Uterus (tissue), 4 donors: ENCODE results near the gene PACC1. TPM values are rescaled to one million over a fixed set of nuclear protein-coding genes. Genes with fewer than 3 reads are reported as not detected.

Source experiments
- DNase-seq, 2 donors: peaks; one replicate each; pipeline ENCODE4 v3.0.0-alpha.2; 2019 to 2020
- H3K27ac ChIP-seq, 2 donors: fragments of 200-600 bp; sonication (generic); 1 replicate in 1 of 2; 2 replicates in 1 of 2; pipeline ENCODE4 v1.5.1; 2016 to 2018
- H3K27me3 ChIP-seq, 2 donors: fragments of 200-600 bp; sonication (generic); one replicate each; pipeline ENCODE4 v1.5.1; 2018 to 2019; ENCODE audit warnings: control low read depth in 1 of 2
- H3K36me3 ChIP-seq, 2 donors: fragments of 200-600 bp; sonication (generic); one replicate each; pipeline ENCODE4 v1.5.1; 2019; ENCODE audit warnings: control low read depth in 1 of 2
- H3K4me1 ChIP-seq, 2 donors: fragments of 200-600 bp; sonication (generic); one replicate each; pipeline ENCODE4 v1.5.1; 2018 to 2019; ENCODE audit warnings: control low read depth in 1 of 2
- H3K4me3 ChIP-seq, 2 donors: fragments of 200-600 bp; sonication (generic); 1 replicate in 1 of 2; 2 replicates in 1 of 2; pipeline ENCODE4 v1.5.1; 2018 to 2019; ENCODE audit warnings: mild to moderate bottlenecking in 1 of 2
- H3K9me3 ChIP-seq, 2 donors: fragments of 200-600 bp; sonication (generic); one replicate each; pipeline ENCODE4 v1.5.1; 2019; ENCODE audit warnings: control low read depth in 1 of 2
- CTCF ChIP-seq, 4 experiments: fragments of 200-600 bp in 2 of 4; fragments of 450-650 bp in 2 of 4; sonication (generic) in 2 of 4; IDR thresholded peaks; one replicate each; pipeline ENCODE4 v1.5.1; 2016 to 2019; ENCODE audit warnings: antibody characterized with exemption in 4 of 4, mild to moderate bottlenecking in 2 of 4, moderate library complexity in 1 of 4
- POLR2A ChIP-seq, 2 donors: fragments of 450-650 bp; IDR thresholded peaks; one replicate each; pipeline ENCODE4 v1.6.1; 2016; ENCODE audit warnings: antibody characterized with exemption in 2 of 2, mild to moderate bottlenecking in 1 of 2, moderate library complexity in 1 of 2
- intact Hi-C: fragments of 100-400 bp; cut with DNase I; formaldehyde crosslinking; loops from one replicate; pipeline ENCODE4 v1.15.1; 2023; ENCODE audit warnings: low total_unique reads
- total RNA-seq, 4 donors: library from RNA; depleted of rRNA in 3 of 4; stranded (reverse); fragments of >200 nt in 3 of 4; gene quantifications; one replicate each; pipeline versions ENCODE4 v1.1.0 to v1.2.4, GENCODE V29; 2014 to 2023
- donor health status: DM: yes; HTN: yes; CAD: no.

PACC1 gene
- total RNA-seq, 4 donors from 2014 or later: 1.5 to 10.9 (median 7.2) TPM

DNA sequence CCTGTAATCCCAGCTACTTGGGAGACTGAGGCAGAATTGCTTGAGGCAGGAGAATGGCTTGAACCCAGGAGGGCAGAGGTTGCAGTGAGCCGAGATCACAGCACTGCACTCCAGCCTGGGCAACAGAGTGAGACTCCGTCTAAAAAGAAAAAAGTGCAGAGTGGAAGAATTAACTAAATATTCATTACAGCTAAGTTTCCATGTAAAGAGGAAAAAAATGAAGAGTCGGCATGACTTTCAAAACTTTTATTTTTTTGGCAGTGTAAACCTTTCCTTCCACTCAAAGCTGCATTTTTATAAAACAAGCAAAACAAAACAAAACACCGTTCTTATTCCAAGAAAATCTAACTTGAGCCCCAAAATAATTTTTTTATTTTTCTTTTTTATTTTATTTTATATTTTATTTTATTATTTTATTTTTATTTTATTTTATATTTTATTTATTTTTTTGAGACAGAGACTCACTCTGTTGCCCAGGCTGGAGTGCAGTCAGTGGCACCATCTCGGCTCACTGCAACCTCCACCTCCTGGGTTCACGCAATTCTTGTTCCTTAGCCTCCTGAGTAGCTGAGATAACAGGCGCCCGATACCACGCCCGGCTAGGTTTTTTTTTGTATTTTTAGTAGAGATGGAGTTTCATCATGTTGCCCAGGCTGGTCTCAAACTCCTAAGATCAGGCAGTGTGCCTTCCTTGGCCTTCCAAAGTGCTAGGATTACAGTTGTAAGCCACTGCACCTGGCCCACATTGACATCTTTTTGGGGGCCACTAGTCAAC, 62.9 kb downstream of the PACC1 start:
- DNase-seq: no peak
- H3K27ac ChIP-seq: no peak overlapping the region
- no peaks in the 10 kb centered on the region for H3K4me1 ChIP-seq
- no peak overlapping the region for H3K4me3 ChIP-seq
- intact Hi-C loops: no loop called here
- H3K9me3 ChIP-seq: no peaks in the 10 kb centered on the region
- TF ChIP-seq POLR2A (IDR thresholded peaks at IDR 0.05) (no peak), CTCF (IDR thresholded peaks at IDR 0.05) (no peak)
- no peaks in the 10 kb centered on the region for H3K27me3 ChIP-seq
- no peaks in the 10 kb centered on the region for H3K36me3 ChIP-seq

DNA sequence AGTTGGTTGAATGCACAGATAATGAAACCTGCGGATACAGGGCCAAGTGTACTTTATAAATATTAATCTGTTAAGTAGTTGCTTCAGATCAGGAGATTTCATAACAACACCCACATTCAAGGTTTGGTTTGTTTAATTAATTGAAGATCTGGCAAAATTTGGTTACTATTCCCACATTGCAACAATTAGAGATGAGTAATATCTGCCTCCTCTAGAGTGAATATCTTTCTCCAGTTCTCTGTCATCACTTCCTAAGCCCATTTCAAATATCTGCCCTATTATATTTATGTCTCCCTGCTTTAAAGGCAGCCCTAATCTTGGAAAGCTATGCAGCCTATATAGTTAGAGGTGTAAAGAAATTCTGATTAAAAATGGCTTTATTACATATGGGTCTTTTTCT, 68.1 kb downstream of the PACC1 start:
- H3K27ac ChIP-seq: no peak overlapping the region
- no peak for TF ChIP-seq CTCF (IDR thresholded peaks at IDR 0.05)
- H3K9me3 ChIP-seq: no peaks in the 10 kb centered on the region
- DNase-seq: no peak
- H3K4me1 ChIP-seq: no peaks in the 10 kb centered on the region
- H3K4me3 ChIP-seq: no peak overlapping the region
- no peaks in the 10 kb centered on the region for H3K27me3 ChIP-seq
- no peaks in the 10 kb centered on the region for H3K36me3 ChIP-seq
- intact Hi-C loops: no loop called here

GRCh38 chr1:212344905-212345304, 69.8 kb downstream of the PACC1 start:
- intact Hi-C loops: no loop called here
- TF ChIP-seq POLR2A (IDR thresholded peaks at IDR 0.05) (no peak), CTCF (IDR thresholded peaks at IDR 0.05) (no peak)
- H3K36me3 ChIP-seq: no peaks in the 10 kb centered on the region
- H3K9me3 ChIP-seq: no peaks in the 10 kb centered on the region
- H3K4me3 ChIP-seq: no peak overlapping the region
- DNase-seq: no peak
- H3K27ac ChIP-seq: no peak overlapping the region
- no peaks in the 10 kb centered on the region for H3K27me3 ChIP-seq
- H3K4me1 ChIP-seq: no peaks in the 10 kb centered on the region

- H3K36me3 ChIP-seq: no peaks in the 10 kb centered on the region
- TF ChIP-seq POLR2A (IDR thresholded peaks at IDR 0.05) (no peak), CTCF (IDR thresholded peaks at IDR 0.05) (no peak)
- intact Hi-C loops: no loop called here
- no peaks in the 10 kb centered on the region for H3K9me3 ChIP-seq
- DNase-seq: no peak
- no peaks in the 10 kb centered on the region for H3K27me3 ChIP-seq
- no peaks in the 10 kb centered on the region for H3K4me1 ChIP-seq
- H3K4me3 ChIP-seq: no peak overlapping the region
- H3K27ac ChIP-seq: no peak overlapping the region
These were observed 73.6 kb downstream of the PACC1 start for GRCh38 chr1:212341090-212341489.

DNA sequence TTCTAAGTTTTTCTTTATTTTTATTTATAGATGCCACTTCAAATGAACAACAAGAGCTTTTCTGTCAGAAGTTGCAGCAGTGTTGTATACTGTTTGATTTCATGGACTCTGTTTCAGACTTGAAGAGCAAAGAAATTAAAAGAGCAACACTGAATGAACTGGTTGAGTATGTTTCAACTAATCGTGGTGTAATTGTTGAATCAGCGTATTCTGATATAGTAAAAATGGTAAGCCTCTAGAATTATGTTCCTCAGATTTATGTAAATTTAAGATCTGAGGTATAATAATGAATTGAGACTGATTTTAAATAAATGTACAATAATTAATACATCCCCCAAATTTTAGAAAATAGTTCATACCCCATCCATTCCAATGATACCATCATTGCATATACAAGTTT, 85.6 kb downstream of the PACC1 start:
- H3K27me3 ChIP-seq: no peaks in the 10 kb centered on the region
- no peaks in the 10 kb centered on the region for H3K9me3 ChIP-seq
- no peak for DNase-seq
- intact Hi-C loops: no loop called here
- no peaks in the 10 kb centered on the region for H3K36me3 ChIP-seq
- H3K27ac ChIP-seq: no peak overlapping the region
- TF ChIP-seq POLR2A (IDR thresholded peaks at IDR 0.05) (no peak), CTCF (IDR thresholded peaks at IDR 0.05) (no peak)
- H3K4me3 ChIP-seq: no peak overlapping the region
- H3K4me1 ChIP-seq: no peaks in the 10 kb centered on the region
